ENCODE measurements around the gene THOC1.
"Not testable (repeated sequence)": the region's sequence is repeated elsewhere in the genome, so short reads cannot be mapped to it uniquely, and the experiment has no call there.

Gene THOC1

GRCh38 chr18:267688-268552, at the start of gene THOC1:
TSS of gene THOC1 (minus strand) at chr18:268047. CDS start at chr18:268019, 28 bp downstream.
- peak; percentile 93 to 95 for DNase-seq

GRCh38 chr18:317618-318017, 49.8 kb upstream of the THOC1 start:
- no peak for DNase-seq

DNA sequence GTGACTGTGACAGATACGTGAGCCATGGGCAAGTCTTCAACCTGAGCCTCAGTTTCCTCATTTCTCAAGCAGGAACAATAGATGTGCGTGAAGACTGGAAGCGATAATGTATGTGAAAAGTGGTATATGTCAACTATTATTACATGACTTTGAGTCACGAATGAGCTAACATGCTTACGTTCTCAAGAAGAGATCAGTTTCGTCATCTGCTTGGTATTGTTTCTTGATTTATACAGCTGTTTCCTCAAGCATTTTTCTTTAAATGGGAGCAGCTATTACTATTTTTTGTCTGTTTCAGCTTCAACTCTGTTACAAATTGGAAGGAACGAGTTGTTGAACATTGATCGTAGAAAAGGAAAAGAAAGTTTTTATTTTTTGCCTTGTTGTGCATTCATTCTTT, 48.5 kb upstream of the THOC1 start:
- DNase-seq: no peak

GRCh38 chr18:313931-314330, 46.1 kb upstream of the THOC1 start:
- no peak for DNase-seq

DNA sequence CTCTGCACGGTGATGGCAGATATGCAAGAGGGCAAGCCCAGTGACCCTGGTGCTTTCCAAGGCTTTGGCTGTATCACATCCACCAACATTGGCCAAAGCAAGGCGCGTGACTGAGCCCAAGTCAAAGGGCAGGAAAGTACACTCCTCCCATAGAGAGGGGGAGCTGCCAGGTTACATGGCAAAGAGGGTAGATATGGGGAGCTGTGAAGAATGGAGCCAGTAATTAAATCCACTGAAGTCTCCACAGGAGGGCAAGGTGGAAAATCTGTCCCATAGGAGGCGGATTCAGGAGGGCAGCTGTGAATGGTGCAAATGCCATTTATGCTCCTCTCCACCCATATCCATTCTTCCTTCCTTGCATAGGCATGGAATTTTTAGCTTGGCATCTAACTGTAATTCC, 44.6 kb upstream of the THOC1 start:
- no peak for DNase-seq

- DNase-seq: no peak
These were observed 42.2 kb upstream of the THOC1 start for GRCh38 chr18:310042-310441.

- not testable (repeated sequence) for DNase-seq
These were observed 40.2 kb upstream of the THOC1 start for GRCh38 chr18:308086-308485.

DNA sequence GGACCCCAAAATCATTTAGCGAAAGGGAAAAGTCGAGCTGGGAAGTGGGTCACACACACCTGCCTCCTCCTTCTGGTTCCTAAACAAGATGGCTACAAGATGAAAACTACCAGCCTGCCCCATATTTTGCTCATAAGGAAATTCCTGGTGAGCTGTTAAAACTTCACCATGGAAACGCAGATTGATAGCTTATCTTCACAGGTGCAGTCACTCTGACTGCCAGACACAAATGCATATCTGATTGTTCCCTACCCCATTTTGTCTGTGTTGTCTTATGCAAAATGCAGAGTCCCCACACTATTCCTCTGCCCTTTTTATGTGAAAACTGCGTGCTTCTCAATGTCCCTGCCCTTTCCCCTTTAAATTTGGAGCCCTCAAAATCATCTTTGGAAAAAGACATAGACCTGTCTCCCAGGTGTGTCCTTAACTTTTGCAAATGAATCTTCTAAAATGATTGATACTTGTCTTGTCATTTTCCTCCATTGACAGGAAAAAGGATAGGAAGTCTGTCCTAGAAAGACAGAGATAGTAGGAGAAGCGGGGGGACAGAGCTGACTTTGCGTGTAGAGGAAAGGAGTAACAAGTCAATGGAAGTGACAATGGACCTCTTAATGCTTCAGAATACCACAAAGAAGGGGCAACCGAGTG, 38.9 kb upstream of the THOC1 start:
- DNase-seq: no peak

DNA sequence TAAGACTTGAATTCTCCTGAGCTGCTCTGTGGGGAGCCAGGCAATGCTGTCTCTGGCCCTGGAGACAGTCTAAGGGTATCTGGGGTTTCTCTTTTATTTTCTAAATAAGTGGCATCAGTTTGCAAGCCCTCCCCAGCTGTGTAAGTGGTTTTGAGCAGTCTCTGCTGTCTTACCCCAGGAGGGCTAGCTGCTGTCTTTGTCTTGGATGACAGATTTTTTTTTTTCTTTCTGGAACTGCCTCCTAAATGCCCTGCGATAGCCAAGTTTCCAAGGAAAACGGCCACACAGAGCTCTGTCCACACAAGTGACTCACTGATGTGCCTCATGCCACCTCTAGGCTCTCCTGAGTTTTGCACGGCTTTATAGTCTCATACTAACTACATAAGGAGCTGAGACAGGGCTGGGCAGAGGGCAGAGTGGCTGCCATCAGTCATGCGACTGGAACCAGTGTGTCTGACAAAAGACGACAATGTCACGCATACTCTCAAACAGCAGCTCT, 37.2 kb upstream of the THOC1 start:
- no peak for DNase-seq

GRCh38 chr18:303607-304006, 35.8 kb upstream of the THOC1 start:
- no peak for DNase-seq

- DNase-seq: no peak
These were observed 35.2 kb upstream of the THOC1 start for GRCh38 chr18:303011-303410.

- DNase-seq: no peak
These were observed 34.2 kb upstream of the THOC1 start for GRCh38 chr18:302097-302496.

DNA sequence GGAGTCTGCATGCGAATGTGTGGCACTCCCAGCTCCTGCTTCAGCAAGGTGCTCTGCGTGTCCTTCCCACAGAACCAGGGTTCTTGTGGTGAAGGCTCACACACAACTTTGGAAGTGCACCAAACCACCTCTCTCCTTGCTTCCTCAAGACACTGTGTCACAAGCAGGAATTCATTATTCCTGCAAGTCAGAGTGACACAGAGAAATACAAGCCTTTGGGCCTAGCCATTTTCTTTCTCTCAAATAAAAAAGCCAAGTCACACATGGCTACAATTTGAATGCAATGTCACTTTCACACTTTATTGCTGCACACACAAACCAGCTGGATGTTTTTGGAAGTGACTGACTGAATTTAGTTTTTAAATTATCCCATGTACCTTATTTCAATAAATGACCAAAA, 30.1 kb upstream of the THOC1 start:
- no peak for DNase-seq

- DNase-seq: no peak
These were observed 28.1 kb upstream of the THOC1 start for GRCh38 chr18:295756-296490.

DNA sequence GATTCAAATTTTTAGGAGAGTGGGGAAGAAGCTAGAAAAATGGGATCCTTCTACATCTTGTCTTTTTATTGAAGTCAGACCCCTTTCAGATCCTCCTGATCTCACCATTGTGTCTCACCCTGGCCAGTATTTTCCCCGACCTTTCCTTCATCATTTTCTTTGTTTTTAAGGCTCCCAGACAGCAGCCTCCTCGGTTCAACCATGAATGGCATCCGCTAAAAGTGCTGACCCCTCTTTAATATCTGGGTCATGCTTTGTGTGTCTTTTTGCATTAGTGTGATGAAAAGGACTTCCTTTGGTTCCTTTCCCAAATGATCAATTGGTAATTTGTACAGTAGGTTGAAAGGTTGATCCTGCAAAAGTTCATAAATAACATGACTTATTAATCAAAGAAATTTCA, 26.7 kb upstream of the THOC1 start:
- no peak for DNase-seq

GRCh38 chr18:293536-293935, 25.7 kb upstream of the THOC1 start:
- no peak for DNase-seq

- DNase-seq: no peak
These were observed 24.4 kb upstream of the THOC1 start for GRCh38 chr18:292271-292670.

- not testable (repeated sequence) for DNase-seq
These were observed 22.1 kb upstream of the THOC1 start for GRCh38 chr18:289970-290369.

DNA sequence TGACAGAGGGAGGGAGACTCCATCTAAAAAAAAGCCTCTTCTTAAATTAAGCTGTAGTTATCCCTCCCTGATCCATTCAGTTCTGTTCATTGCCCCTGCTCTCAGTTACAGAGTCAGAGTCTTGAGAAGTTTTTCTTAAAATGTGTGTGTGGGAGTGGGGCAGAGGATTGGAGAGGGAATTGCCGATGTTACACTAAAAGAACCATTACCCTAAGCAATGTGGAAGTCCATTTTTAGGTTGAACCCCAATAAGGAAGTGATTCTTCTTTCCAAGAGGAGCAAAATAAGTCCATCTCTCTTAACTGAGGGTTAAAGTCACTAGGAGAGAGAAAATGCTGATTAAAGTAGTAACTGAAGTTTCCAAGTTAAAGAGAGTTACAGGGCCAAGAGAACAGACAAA, 21.2 kb upstream of the THOC1 start:
- DNase-seq: no peak

- no peak for DNase-seq
These were observed 18.9 kb upstream of the THOC1 start for GRCh38 chr18:286515-287310.

DNA sequence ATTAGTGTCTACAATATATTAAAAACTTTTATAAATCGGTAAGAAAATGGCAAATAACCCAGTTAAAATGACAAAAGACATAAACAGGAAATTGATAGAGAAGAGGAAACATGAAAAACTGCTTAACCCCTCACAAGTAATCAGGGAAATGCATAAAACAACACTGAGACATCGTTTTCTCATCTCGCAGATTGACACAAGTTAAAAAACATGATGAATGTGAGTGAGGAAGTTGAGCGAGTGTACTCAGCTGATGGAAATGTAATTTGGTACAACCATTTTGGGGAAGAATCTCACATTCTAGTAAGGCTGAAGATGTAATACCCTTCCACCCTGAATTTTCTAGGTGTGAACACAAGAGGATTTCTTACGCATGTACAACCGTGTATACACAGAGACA, 18.0 kb upstream of the THOC1 start:
- DNase-seq: no peak

DNA sequence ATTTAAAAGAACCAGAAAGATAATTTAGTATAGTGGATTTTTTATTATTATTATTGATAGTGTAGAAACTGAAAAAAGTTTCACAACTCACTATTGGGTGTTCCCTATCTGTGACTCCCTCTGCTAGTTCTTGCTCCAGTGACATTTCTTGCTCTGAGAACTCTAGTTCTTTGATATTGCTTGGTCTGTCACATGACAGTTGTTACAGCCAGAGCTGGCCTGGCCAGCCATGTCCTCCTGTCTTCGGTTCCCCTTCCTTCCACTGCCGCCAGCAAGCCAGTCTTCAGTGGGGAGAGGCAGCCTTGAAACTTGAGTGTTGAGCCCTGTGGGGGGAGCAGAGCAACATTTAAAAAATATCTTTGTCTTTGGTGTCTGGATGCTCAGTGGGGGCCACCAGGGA, 7.6 kb upstream of the THOC1 start:
- DNase-seq: no peak

DNA sequence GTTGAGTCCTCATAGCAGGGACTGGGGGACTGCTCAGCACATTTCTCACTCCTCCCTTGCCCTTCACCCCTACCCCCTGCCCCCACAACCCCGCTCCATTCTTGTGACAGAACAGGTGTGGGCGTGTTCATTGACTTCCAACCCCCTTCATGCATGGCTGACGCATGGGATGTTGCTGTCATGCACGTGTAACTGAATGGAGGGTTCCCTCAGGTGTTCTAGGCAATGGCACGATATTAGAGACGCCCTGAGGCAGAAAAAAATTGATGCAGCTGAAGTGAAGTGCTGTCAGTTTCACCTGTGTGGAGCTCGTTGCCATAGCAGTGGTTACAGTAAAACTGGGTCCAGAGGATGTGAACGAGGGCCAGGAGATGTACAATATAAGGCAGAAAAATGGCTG, 6.5 kb upstream of the THOC1 start:
- DNase-seq: no peak
